Iris pigment epithelial cell (primary cell): Measurements from ENCODE around the gene KRT3.

ENCODE experiments used
- DNase-seq: peaks from one replicate; pipeline ENCODE4 v3.0.0-alpha.2; 2011; ENCODE audit warnings: low read depth

KRT3 gene

GRCh38 chr12:52813885-52814709 lies 18.2 kb upstream of the KRT3 start, which contains the start of gene KRT4:
Gene KRT4 (minus strand): TSS chr12:52814116. CDS start chr12:52814058, 58 bp downstream.
- no peak for DNase-seq

- DNase-seq = no peak
Observed at GRCh38 chr12:52813203-52813819, 17.4 kb upstream of the KRT3 start.

- DNase-seq = no peak
Observed at GRCh38 chr12:52812749-52813148, 16.8 kb upstream of the KRT3 start.

GRCh38 chr12:52812073-52812400 lies 16.1 kb upstream of the KRT3 start:
- no peak for DNase-seq

- no peak for DNase-seq
Observed at GRCh38 chr12:52811191-52812072, 15.5 kb upstream of the KRT3 start.

GRCh38 chr12:52810554-52810953 lies 14.6 kb upstream of the KRT3 start:
- DNase-seq = no peak

GRCh38 chr12:52809166-52809565 lies 13.2 kb upstream of the KRT3 start:
- no peak for DNase-seq

- DNase-seq = no peak
Observed at GRCh38 chr12:52808573-52809160, 12.8 kb upstream of the KRT3 start.

GRCh38 chr12:52807544-52808470 lies 11.9 kb upstream of the KRT3 start:
- DNase-seq = no peak

GRCh38 chr12:52806821-52807543 lies 11.1 kb upstream of the KRT3 start:
- DNase-seq = no peak

GRCh38 chr12:52806169-52806811 lies 10.4 kb upstream of the KRT3 start:
- DNase-seq = no peak

- DNase-seq = no peak
Observed at GRCh38 chr12:52805739-52806138, 9.8 kb upstream of the KRT3 start.

GRCh38 chr12:52805000-52805399 lies 9.1 kb upstream of the KRT3 start:
- no peak for DNase-seq

- no peak for DNase-seq
Observed at GRCh38 chr12:52802442-52802841, 6.5 kb upstream of the KRT3 start.

GRCh38 chr12:52801773-52802172 lies 5.9 kb upstream of the KRT3 start:
- no peak for DNase-seq

- DNase-seq = no peak
Observed at GRCh38 chr12:52800259-52800917, 4.5 kb upstream of the KRT3 start.

GRCh38 chr12:52799505-52800211 lies 3.7 kb upstream of the KRT3 start:
- no peak for DNase-seq

GRCh38 chr12:52798671-52799504 lies 3.0 kb upstream of the KRT3 start:
- peak; percentile 27 for DNase-seq
